T1000 (cell line): ENCODE data around the gene CTTNBP2NL.

Experiments
- DNase-seq: peaks from one replicate; lab custom pipeline; 2025; ENCODE audit warnings: mixed read lengths; lab: John Stamatoyannopoulos, UW

Gene CTTNBP2NL

GRCh38 chr1:112507336-112507735 is 111.3 kb downstream of the CTTNBP2NL start:
- DNase-seq = no peak

DNA sequence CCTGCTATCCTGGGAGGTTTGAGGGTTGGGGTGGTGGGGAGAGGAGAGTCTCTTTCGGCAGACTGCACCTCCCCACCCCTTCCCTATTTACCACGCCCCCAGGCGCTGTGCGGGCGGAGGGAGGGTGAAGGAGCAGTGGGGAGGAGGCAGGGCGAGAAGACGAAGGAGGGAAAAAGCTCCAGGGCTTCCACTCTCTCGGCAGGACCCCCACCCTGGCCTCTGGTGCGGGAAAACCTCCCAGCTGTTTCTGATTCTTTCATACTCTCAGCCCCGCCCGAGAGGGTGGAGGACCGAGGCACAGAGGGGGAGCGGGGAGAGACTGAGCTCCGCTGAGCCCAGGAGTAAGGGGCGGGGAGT is 111.9 kb downstream of the CTTNBP2NL start:
- no peak for DNase-seq

GRCh38 chr1:112508278-112509004 is 112.4 kb downstream of the CTTNBP2NL start, which contains the start of gene WNT2B:
Gene WNT2B, plus strand, starts transcription at chr1:112508965. Its CDS starts 298 bp downstream, at chr1:112509263.
- DNase-seq = peak; percentile 26

DNA sequence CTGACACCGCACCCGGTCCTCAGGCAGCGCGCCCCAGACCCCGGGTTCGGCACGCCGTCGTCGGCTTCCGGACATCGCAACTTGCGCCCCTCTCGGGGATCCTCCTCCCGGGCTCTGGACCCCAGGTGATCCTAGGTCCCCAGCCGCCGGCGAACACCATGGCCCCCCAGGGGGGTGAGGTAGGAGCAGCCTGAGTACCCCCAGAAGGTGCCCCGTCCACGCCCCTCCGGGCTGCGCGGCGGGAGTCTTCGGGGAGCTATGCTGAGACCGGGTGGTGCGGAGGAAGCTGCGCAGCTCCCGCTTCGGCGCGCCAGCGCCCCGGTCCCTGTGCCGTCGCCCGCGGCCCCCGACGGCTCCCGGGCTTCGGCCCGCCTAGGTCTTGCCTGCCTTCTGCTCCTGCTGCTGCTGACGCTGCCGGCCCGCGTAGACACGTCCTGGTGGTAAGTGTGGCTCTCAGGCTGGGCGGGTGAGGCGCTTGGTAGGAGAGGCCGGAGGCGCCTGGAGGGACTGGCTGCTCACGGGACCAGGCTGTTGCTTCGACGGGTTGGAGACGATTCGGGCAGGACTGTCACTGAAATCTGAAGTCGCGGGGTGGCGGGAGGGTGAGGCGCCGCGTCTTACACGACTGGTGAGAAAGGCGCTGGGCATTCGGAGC is 113.1 kb downstream of the CTTNBP2NL start:
- DNase-seq = no peak

DNA sequence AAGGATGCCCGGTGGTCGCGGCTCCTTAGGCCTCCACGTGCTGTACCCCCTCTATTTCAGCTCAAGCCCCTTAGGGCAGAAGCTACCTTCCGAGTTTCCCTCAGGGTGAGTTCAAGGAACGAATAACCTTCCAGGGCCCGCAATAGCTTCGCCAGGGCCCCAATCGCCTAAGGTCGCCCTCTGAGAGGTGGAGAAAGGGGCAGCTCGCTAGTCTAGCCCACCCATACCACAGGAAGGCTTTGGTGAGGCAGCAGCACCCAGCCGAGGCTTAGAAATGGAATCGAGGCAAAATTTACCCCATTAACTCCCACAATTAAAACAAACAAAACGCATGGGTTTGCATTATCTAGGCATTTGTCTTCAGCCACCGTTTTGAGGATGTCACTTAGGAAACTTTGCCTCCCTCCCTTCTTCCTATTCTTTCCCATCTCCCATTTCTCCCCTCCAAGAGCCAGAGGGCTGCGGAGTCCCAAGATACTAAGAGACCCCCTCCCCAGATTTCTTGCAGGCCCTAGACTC is 113.7 kb downstream of the CTTNBP2NL start:
- DNase-seq = no peak

- DNase-seq = no peak
Measured at GRCh38 chr1:112510340-112510739, 114.3 kb downstream of the CTTNBP2NL start.
